Neural cell (in vitro differentiated cells): Measurements from ENCODE around the gene MXI1. TPM values are rescaled to one million over a fixed set of nuclear protein-coding genes. Genes with fewer than 3 reads are reported as not detected.

Experiments used
- H2AFZ ChIP-seq: fragments of 200-600, 300-800 bp; sonication (generic), shearing (Covaris generic); 2 replicates; pipeline ENCODE4 v1.6.0; 2014; ENCODE audit warnings: low read depth, mild to moderate bottlenecking, antibody characterized with exemption, low read length, moderate library complexity
- H3F3A ChIP-seq: fragments of 200-600 bp; shearing (Covaris generic); 2 replicates; pipeline ENCODE4 v1.6.1; 2016; ENCODE audit warnings: mild to moderate bottlenecking, moderate library complexity, mixed read lengths, antibody characterized with exemption, low read length; ENCODE audit not compliant: insufficient read depth, poor library complexity, severe bottlenecking
- H3K27ac ChIP-seq: fragments of 200-600, 300-800 bp; sonication (generic), shearing (Covaris generic); 2 replicates; pipeline ENCODE4 v1.5.1; 2014; ENCODE audit warnings: mild to moderate bottlenecking, low read length, moderate library complexity
- H3K27me3 ChIP-seq: fragments of 300-800, 200-600 bp; sonication (generic), shearing (Covaris generic); 2 replicates; pipeline ENCODE4 v1.6.0; 2014; ENCODE audit warnings: mild to moderate bottlenecking, low read depth, low read length, moderate library complexity; ENCODE audit not compliant: insufficient read depth
- H3K36me3 ChIP-seq: fragments of 300-800, 200-600 bp; sonication (generic), shearing (Covaris generic); 2 replicates; pipeline ENCODE4 v1.5.1; 2014; ENCODE audit warnings: mild to moderate bottlenecking, antibody characterized with exemption, low read length, moderate library complexity; ENCODE audit not compliant: insufficient read depth
- H3K4me2 ChIP-seq: fragments of 300-800, 200-600 bp; sonication (generic), shearing (Covaris generic); 2 replicates; pipeline ENCODE4 v1.6.0; 2014; ENCODE audit warnings: mild to moderate bottlenecking, low read length
- H3K4me3 ChIP-seq: fragments of 300-800, 200-600 bp; sonication (generic), shearing (Covaris generic); 2 replicates; pipeline ENCODE4 v1.5.1; 2014; ENCODE audit warnings: mild to moderate bottlenecking, low read length, moderate library complexity
- H3K79me2 ChIP-seq: fragments of 200-600 bp; shearing (Covaris generic); replicated peaks from 2 replicates; pipeline ENCODE4 v1.6.0; 2014; ENCODE audit warnings: mild to moderate bottlenecking, low read length, moderate library complexity; ENCODE audit not compliant: insufficient read depth
- H3K9ac ChIP-seq: fragments of 300-800, 200-600 bp; sonication (generic), shearing (Covaris generic); 2 replicates; pipeline ENCODE4 v1.6.1; 2016; ENCODE audit warnings: mild to moderate bottlenecking, low read length, mixed read lengths
- H3K9me2 ChIP-seq: fragments of 200-600 bp; shearing (Covaris generic); 2 replicates; pipeline ENCODE4 v1.6.1; 2016; ENCODE audit warnings: mild to moderate bottlenecking, low read length, mixed read lengths; ENCODE audit not compliant: insufficient read depth
- H3K9me3 ChIP-seq: fragments of 200-600, 300-800 bp; sonication (generic), shearing (Covaris generic); 2 replicates; pipeline ENCODE4 v1.6.1; 2016; ENCODE audit warnings: mild to moderate bottlenecking, mixed run types, low read length, moderate library complexity, mixed read lengths
- H4K20me1 ChIP-seq: fragments of 200-600 bp; shearing (Covaris generic); 2 replicates; pipeline ENCODE4 v1.6.1; 2016; ENCODE audit warnings: mild to moderate bottlenecking, mixed run types; ENCODE audit not compliant: insufficient read depth
- EP300 ChIP-seq: fragments of 450-650 bp; conservative IDR thresholded peaks from 2 replicates; pipeline ENCODE4 v1.6.1; 2014; ENCODE audit warnings: antibody characterized with exemption, mild to moderate bottlenecking, moderate library complexity; ENCODE audit not compliant: poor library complexity, severe bottlenecking
- EZH2 ChIP-seq: fragments of 200-600, 300-800 bp; shearing (Covaris generic), sonication (generic); IDR thresholded peaks from 2 replicates; pipeline ENCODE4 v1.6.1; 2014; ENCODE audit warnings: antibody characterized with exemption, low read length, borderline replicate concordance, mild to moderate bottlenecking; ENCODE audit not compliant: insufficient read depth, poor library complexity, severe bottlenecking
- MXI1 ChIP-seq: fragments of 450-650 bp; conservative IDR thresholded peaks from 2 replicates; pipeline ENCODE4 v1.6.1; 2014; ENCODE audit warnings: antibody characterized with exemption, mild to moderate bottlenecking; ENCODE audit not compliant: poor library complexity, severe bottlenecking
- POLR2AphosphoS5 ChIP-seq: IDR thresholded peaks from 2 replicates; pipeline ENCODE4 v1.6.1; 2012
- RAD21 ChIP-seq: fragments of 450-650 bp; conservative IDR thresholded peaks from 2 replicates; pipeline ENCODE4 v1.6.1; 2014; ENCODE audit warnings: antibody characterized with exemption, mild to moderate bottlenecking, moderate library complexity
- SMC3 ChIP-seq: fragments of 450-650 bp; conservative IDR thresholded peaks from 2 replicates; pipeline ENCODE4 v1.6.1; 2014; ENCODE audit warnings: antibody characterized with exemption, mild to moderate bottlenecking, moderate library complexity; ENCODE audit not compliant: poor library complexity
- TAF1 ChIP-seq: IDR thresholded peaks from 2 replicates; pipeline ENCODE4 v1.6.1; 2012; ENCODE audit warnings: low read depth
- polyA plus RNA-seq: library from polyadenylated mRNA; depleted of rRNA; stranded (reverse); fragments of >200 nt; gene quantifications from 2 replicates; pipeline ENCODE4 v1.2.3, GENCODE V29; 2014
- TF ChIP-seq, protein P1 (sequence below): fragments of 450-650 bp; IDR thresholded peaks from 2 replicates; pipeline ENCODE4 v1.5.1; 2014; ENCODE audit warnings: antibody characterized with exemption, mild to moderate bottlenecking, moderate library complexity; ENCODE audit not compliant: poor library complexity, severe bottlenecking
- TF ChIP-seq, protein P2 (sequence below): IDR thresholded peaks from 2 replicates; pipeline ENCODE4 v1.6.1; 2012; ENCODE audit warnings: borderline replicate concordance

Gene MXI1
- polyA plus RNA-seq, 1 donor from 2014 or later, result 69.5 TPM

DNA sequence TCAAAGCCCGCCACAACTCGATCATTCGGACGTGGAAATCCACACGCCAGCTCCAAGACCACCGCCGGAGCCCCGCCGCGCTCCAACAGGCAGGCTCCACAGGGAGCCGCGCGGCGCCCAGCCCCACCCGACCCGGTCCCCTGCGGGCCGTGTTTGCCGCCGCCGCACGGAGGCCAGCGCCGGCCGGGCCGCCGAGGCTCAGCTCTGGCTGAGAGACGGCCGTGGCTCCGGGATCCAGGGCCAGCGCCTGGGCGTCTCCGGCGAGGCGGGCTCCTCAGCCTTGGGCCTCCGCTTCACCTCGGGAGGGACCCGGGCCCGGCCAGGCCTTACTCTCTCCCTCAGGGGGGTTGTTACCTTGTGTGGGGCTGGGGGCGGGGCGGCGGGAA lies 97.0 kb downstream of the MXI1 start:
- no peaks in the 10 kb centered on the region for H3K9me2 ChIP-seq
- H4K20me1 ChIP-seq, result no peaks in the 10 kb centered on the region
- peak overlapping the region; percentile 90 for H3K4me3 ChIP-seq
- H3K4me2 ChIP-seq, result peak overlapping the region; percentile 96
- H3K36me3 ChIP-seq, result peaks cover 17% of the 10 kb centered on the region
- TF ChIP-seq RAD21, result no peak
- H3K79me2 ChIP-seq, result peaks cover 45% of the 10 kb centered on the region
- H2AFZ ChIP-seq, result peak overlapping the region; percentile 66
- H3F3A ChIP-seq, result no peaks in the 10 kb centered on the region
- H3K27ac ChIP-seq, result peak overlapping the region; percentile 90
- peak overlapping the region; percentile 92 for H3K9ac ChIP-seq
- no peaks in the 10 kb centered on the region for H3K27me3 ChIP-seq
- no peaks in the 10 kb centered on the region for H3K9me3 ChIP-seq

DNA sequence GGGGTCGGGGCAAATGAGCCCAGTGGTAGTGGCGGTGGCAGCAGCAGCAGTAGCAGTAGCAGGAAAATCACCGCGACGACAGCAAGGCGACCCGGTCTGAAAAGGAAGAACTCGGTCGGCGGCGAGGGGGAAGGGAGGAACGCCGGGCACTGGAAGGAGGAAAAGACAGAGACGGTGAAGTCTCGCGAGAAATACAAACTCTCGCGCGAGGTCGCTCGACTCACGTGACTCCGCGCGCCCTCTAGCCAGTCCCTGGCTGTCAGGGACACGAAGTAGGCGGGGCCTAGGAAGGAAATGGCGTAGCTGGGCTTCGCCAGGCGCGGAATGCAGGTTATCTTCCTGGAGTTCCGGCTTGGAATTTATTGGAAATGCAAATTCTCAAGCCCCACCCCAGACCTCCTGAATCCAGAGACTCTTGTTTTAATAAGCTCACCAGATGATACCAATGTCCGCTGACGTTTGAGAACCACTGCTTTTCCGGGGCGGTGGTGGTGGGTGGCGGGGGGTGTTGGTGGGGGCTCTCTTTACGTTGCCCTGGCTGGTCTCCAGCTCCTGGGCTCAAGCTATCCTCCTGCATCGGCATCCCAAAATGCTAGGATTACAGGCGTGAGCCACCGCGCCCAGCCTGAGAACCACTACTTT lies 97.5 kb downstream of the MXI1 start, which contains the start of gene SMNDC1:
SMNDC1 (minus strand) TSS at position 141 of the 642 bp plus-strand sequence. CDS start 1,333 bp downstream, outside the sequence.
- TF ChIP-seq EZH2 (no peak), EP300 (peak; percentile 25), RAD21 (no peak), POLR2AphosphoS5 (peak; percentile 95), SMC3 (no peak), TAF1 (peak; percentile 66), MXI1 (peak; percentile 45)
- TF ChIP-seq, protein P1, sequence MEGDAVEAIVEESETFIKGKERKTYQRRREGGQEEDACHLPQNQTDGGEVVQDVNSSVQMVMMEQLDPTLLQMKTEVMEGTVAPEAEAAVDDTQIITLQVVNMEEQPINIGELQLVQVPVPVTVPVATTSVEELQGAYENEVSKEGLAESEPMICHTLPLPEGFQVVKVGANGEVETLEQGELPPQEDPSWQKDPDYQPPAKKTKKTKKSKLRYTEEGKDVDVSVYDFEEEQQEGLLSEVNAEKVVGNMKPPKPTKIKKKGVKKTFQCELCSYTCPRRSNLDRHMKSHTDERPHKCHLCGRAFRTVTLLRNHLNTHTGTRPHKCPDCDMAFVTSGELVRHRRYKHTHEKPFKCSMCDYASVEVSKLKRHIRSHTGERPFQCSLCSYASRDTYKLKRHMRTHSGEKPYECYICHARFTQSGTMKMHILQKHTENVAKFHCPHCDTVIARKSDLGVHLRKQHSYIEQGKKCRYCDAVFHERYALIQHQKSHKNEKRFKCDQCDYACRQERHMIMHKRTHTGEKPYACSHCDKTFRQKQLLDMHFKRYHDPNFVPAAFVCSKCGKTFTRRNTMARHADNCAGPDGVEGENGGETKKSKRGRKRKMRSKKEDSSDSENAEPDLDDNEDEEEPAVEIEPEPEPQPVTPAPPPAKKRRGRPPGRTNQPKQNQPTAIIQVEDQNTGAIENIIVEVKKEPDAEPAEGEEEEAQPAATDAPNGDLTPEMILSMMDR, result no peak
- TF ChIP-seq, protein P2, sequence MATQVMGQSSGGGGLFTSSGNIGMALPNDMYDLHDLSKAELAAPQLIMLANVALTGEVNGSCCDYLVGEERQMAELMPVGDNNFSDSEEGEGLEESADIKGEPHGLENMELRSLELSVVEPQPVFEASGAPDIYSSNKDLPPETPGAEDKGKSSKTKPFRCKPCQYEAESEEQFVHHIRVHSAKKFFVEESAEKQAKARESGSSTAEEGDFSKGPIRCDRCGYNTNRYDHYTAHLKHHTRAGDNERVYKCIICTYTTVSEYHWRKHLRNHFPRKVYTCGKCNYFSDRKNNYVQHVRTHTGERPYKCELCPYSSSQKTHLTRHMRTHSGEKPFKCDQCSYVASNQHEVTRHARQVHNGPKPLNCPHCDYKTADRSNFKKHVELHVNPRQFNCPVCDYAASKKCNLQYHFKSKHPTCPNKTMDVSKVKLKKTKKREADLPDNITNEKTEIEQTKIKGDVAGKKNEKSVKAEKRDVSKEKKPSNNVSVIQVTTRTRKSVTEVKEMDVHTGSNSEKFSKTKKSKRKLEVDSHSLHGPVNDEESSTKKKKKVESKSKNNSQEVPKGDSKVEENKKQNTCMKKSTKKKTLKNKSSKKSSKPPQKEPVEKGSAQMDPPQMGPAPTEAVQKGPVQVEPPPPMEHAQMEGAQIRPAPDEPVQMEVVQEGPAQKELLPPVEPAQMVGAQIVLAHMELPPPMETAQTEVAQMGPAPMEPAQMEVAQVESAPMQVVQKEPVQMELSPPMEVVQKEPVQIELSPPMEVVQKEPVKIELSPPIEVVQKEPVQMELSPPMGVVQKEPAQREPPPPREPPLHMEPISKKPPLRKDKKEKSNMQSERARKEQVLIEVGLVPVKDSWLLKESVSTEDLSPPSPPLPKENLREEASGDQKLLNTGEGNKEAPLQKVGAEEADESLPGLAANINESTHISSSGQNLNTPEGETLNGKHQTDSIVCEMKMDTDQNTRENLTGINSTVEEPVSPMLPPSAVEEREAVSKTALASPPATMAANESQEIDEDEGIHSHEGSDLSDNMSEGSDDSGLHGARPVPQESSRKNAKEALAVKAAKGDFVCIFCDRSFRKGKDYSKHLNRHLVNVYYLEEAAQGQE, result peak; percentile 80
- H2AFZ ChIP-seq, result peak within 1 kb of the TSS; percentile 84

More for the DNA sequence above, 97.5 kb downstream of the MXI1 start, which contains the start of gene SMNDC1:
- H3K27ac ChIP-seq, result peak within 1 kb of the TSS; percentile 90
- no peaks in the 10 kb centered on the region for H3K9me2 ChIP-seq
- H3K79me2 ChIP-seq, result peaks cover 44% of the 10 kb centered on the region
- no peaks in the 10 kb centered on the region for H3K9me3 ChIP-seq
- peak within 1 kb of the TSS; percentile 92 for H3K9ac ChIP-seq
- H4K20me1 ChIP-seq, result no peaks in the 10 kb centered on the region
- H3K4me3 ChIP-seq, result peak within 1 kb of the TSS; percentile 90
- H3K36me3 ChIP-seq, result peaks cover 17% of the 10 kb centered on the region
- H3K27me3 ChIP-seq, result no peaks in the 10 kb centered on the region
- peak within 1 kb of the TSS; percentile 96 for H3K4me2 ChIP-seq
- no peaks in the 10 kb centered on the region for H3F3A ChIP-seq
